ENCODE results near the gene RPGRIP1L. TPM values are rescaled to one million over a fixed set of nuclear protein-coding genes. Genes with fewer than 3 reads are reported as not detected.

The RPGRIP1L gene
- total and polyA plus RNA-seq, 8 donors: 1.1 to 6.8 (median 1.4) TPM; not detected in 1

DNA sequence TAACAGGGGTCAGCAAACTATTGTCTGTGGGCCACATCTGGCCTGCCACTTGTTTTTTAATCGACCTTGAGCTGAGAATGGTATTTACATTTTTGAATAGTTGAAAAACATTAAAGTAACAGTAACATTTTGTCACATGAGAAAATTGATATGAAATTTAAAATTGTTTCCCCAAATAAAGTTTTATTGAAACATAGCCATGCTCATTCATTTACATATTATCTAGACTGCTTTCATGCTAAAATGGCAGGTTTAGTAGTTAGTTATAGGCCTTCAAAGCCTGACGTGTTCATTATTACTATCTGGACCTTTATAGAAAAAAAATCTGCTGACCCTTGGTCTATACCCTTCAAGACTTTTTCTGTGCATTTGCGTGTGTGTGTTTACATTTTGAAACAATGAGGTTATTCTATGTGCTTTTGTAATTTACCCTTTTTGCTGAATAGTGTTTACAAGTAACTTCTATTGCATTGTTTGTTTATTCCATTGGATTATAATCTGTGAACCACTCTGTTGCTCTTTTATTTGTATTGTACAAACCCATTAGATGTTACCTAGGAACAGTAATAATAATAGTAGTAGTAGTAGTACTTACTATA is 37.4 kb upstream of the RPGRIP1L start:
- no peak overlapping the region for H3K4me3 ChIP-seq
- H3K27me3 ChIP-seq: no peaks in the 10 kb centered on the region
- peaks cover 11 to 40% (median 22%) of the 10 kb centered on the region in 4 donors for H3K4me1 ChIP-seq
- H3K27ac ChIP-seq: no peak overlapping the region
- H3K9me3 ChIP-seq: no peaks in the 10 kb centered on the region
- intact Hi-C loops (cut with DNase I; ENCODE audit: low total_unique reads): no loop called here
- no peak for DNase-seq
- WGBS, 5 donors: 54 to 69% (median 62%) methylated on average over 3 of the region's 3 CpGs
- no peak for TF ChIP-seq POLR2AphosphoS5 (IDR thresholded peaks at IDR 0.05)
- no peak for TF ChIP-seq EP300 (IDR thresholded peaks at IDR 0.05)
- TF ChIP-seq POLR2A (IDR thresholded peaks at IDR 0.05): no peak
- TF ChIP-seq, protein P1, sequence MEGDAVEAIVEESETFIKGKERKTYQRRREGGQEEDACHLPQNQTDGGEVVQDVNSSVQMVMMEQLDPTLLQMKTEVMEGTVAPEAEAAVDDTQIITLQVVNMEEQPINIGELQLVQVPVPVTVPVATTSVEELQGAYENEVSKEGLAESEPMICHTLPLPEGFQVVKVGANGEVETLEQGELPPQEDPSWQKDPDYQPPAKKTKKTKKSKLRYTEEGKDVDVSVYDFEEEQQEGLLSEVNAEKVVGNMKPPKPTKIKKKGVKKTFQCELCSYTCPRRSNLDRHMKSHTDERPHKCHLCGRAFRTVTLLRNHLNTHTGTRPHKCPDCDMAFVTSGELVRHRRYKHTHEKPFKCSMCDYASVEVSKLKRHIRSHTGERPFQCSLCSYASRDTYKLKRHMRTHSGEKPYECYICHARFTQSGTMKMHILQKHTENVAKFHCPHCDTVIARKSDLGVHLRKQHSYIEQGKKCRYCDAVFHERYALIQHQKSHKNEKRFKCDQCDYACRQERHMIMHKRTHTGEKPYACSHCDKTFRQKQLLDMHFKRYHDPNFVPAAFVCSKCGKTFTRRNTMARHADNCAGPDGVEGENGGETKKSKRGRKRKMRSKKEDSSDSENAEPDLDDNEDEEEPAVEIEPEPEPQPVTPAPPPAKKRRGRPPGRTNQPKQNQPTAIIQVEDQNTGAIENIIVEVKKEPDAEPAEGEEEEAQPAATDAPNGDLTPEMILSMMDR (IDR thresholded peaks at IDR 0.05): no peak
- H3K36me3 ChIP-seq: no peaks in the 10 kb centered on the region

- Histone ChIP-seq H3K27ac (no peak overlapping the region), H3K36me3 (no peaks in the 10 kb centered on the region), H3K27me3 (no peaks in the 10 kb centered on the region), H3K9me3 (no peaks in the 10 kb centered on the region), H3K4me1 (peaks cover 7 to 37% (median 18%) of the 10 kb centered on the region in 4 donors), H3K4me3 (no peak overlapping the region)
- TF ChIP-seq POLR2A (IDR thresholded peaks at IDR 0.05) (no peak), POLR2AphosphoS5 (IDR thresholded peaks at IDR 0.05) (no peak), EP300 (IDR thresholded peaks at IDR 0.05) (no peak)
- TF ChIP-seq, protein P1 (IDR thresholded peaks at IDR 0.05): no peak
- intact Hi-C loops (cut with DNase I; ENCODE audit: low total_unique reads): no loop called here
- DNase-seq: no peak
Observed at GRCh38 chr16:53740476-53740875, 36.8 kb upstream of the RPGRIP1L start.

- intact Hi-C loops (cut with DNase I; ENCODE audit: low total_unique reads): no loop called here
- no peak overlapping the region for H3K27ac ChIP-seq
- TF ChIP-seq POLR2A (IDR thresholded peaks at IDR 0.05): no peak
- no peak for TF ChIP-seq POLR2AphosphoS5 (IDR thresholded peaks at IDR 0.05)
- TF ChIP-seq EP300 (IDR thresholded peaks at IDR 0.05): no peak
- TF ChIP-seq, protein P1 (IDR thresholded peaks at IDR 0.05): no peak
- WGBS, 5 donors: 92 to 96% (median 94%) methylated on average over 5 of the region's 5 CpGs
- no peaks in the 10 kb centered on the region for H3K36me3 ChIP-seq
- H3K9me3 ChIP-seq: no peaks in the 10 kb centered on the region
- DNase-seq: no peak
- H3K4me3 ChIP-seq: no peak overlapping the region
- peaks cover 0 to 37% (median 6%) of the 10 kb centered on the region in 4 donors for H3K4me1 ChIP-seq
- no peaks in the 10 kb centered on the region for H3K27me3 ChIP-seq
Observed at GRCh38 chr16:53737552-53737951, 33.9 kb upstream of the RPGRIP1L start.

GRCh38 chr16:53736297-53736696 is 32.6 kb upstream of the RPGRIP1L start:
- H3K4me1 ChIP-seq: peaks cover 5 to 36% (median 13%) of the 10 kb centered on the region in 4 donors
- H3K27me3 ChIP-seq: no peaks in the 10 kb centered on the region
- no peaks in the 10 kb centered on the region for H3K9me3 ChIP-seq
- H3K36me3 ChIP-seq: no peaks in the 10 kb centered on the region
- H3K27ac ChIP-seq: no peak overlapping the region
- intact Hi-C loops (cut with DNase I; ENCODE audit: low total_unique reads): no loop called here
- H3K4me3 ChIP-seq: no peak overlapping the region
- no peak for DNase-seq
- 84 to 92% (median 90%) methylated on average over 3 of the region's 3 CpGs for whole genome bisulfite sequencing, 5 donors
- TF ChIP-seq EP300 (IDR thresholded peaks at IDR 0.05) (no peak), POLR2A (IDR thresholded peaks at IDR 0.05) (no peak)

DNA sequence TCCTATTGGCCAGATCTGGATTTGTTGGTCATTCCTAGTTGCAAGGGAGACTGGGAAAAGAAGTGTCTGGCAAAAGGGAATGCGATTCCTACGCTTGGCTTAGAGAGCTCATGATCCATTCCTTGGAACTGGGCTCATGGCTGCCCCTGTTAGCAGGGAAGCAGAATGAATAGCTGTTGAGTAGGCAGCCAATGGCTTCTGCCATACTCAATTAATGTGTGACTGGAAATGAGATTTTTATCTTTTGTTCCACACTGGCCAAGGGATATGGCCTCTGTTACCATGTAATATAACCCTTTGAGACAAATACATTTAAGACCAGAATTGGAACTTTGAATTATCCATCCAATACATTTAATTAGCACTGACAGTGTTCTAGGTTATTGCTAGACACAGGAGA is 31.2 kb upstream of the RPGRIP1L start:
- H3K36me3 ChIP-seq: no peaks in the 10 kb centered on the region
- WGBS, 5 donors: 97 to 98% (median 98%) methylated on average over 2 of the region's 2 CpGs
- no peaks in the 10 kb centered on the region for H3K27me3 ChIP-seq
- H3K4me3 ChIP-seq: no peak overlapping the region
- no peak for DNase-seq
- no peak overlapping the region for H3K27ac ChIP-seq
- H3K9me3 ChIP-seq: no peaks in the 10 kb centered on the region
- intact Hi-C loops (cut with DNase I; ENCODE audit: low total_unique reads): no loop called here
- peaks cover 5 to 28% (median 13%) of the 10 kb centered on the region in 4 donors for H3K4me1 ChIP-seq
- TF ChIP-seq POLR2AphosphoS5 (IDR thresholded peaks at IDR 0.05): no peak
- TF ChIP-seq, protein P1 (IDR thresholded peaks at IDR 0.05): no peak
- TF ChIP-seq EP300 (IDR thresholded peaks at IDR 0.05): no peak
- TF ChIP-seq POLR2A (IDR thresholded peaks at IDR 0.05): no peak
